GM15510 (cell line): Measurements from ENCODE around the gene ARHGAP15.

Experiments used
- POLR2A ChIP-seq: IDR thresholded peaks from 3 replicates; pipeline ENCODE4 v1.6.1; 2011; ENCODE audit warnings: borderline replicate concordance; ENCODE audit not compliant: insufficient read length; ENCODE audit errors: extremely low read depth

Gene ARHGAP15

GRCh38 chr2:143698352-143698751 is 569.1 kb downstream of the ARHGAP15 start:
- no peak for TF ChIP-seq POLR2A

GRCh38 chr2:143698888-143699570 is 569.8 kb downstream of the ARHGAP15 start:
- TF ChIP-seq POLR2A, result no peak

GRCh38 chr2:143700865-143701264 is 571.6 kb downstream of the ARHGAP15 start:
- TF ChIP-seq POLR2A, result no peak

GRCh38 chr2:143701785-143702184 is 572.6 kb downstream of the ARHGAP15 start:
- TF ChIP-seq POLR2A, result no peak

GRCh38 chr2:143702931-143703330 is 573.7 kb downstream of the ARHGAP15 start:
- no peak for TF ChIP-seq POLR2A

- TF ChIP-seq POLR2A, result no peak
Observed at GRCh38 chr2:143704451-143705106, 575.4 kb downstream of the ARHGAP15 start.

- no peak for TF ChIP-seq POLR2A
Observed at GRCh38 chr2:143705108-143705707, 576.0 kb downstream of the ARHGAP15 start.

- no peak for TF ChIP-seq POLR2A
Observed at GRCh38 chr2:143706354-143706753, 577.1 kb downstream of the ARHGAP15 start.

- no peak for TF ChIP-seq POLR2A
Observed at GRCh38 chr2:143708682-143709081, 579.5 kb downstream of the ARHGAP15 start.

- TF ChIP-seq POLR2A, result no peak
Observed at GRCh38 chr2:143710196-143710595, 581.0 kb downstream of the ARHGAP15 start.

GRCh38 chr2:143710879-143711278 is 581.7 kb downstream of the ARHGAP15 start:
- TF ChIP-seq POLR2A, result no peak

GRCh38 chr2:143716522-143716921 is 587.3 kb downstream of the ARHGAP15 start:
- no peak for TF ChIP-seq POLR2A

- no peak for TF ChIP-seq POLR2A
Observed at GRCh38 chr2:143717053-143717452, 587.8 kb downstream of the ARHGAP15 start.

GRCh38 chr2:143717536-143718168 is 588.4 kb downstream of the ARHGAP15 start:
- TF ChIP-seq POLR2A, result no peak

GRCh38 chr2:143718745-143719144 is 589.5 kb downstream of the ARHGAP15 start:
- TF ChIP-seq POLR2A, result no peak

- TF ChIP-seq POLR2A, result no peak
Observed at GRCh38 chr2:143719406-143719805, 590.2 kb downstream of the ARHGAP15 start.

GRCh38 chr2:143720095-143720664 is 591.0 kb downstream of the ARHGAP15 start:
- TF ChIP-seq POLR2A, result no peak
